Tibial nerve (tissue), 4 donors: ENCODE data around the gene MYOM3. TPM values are rescaled to one million over a fixed set of nuclear protein-coding genes. Genes with fewer than 3 reads are reported as not detected.
A peak's percentile ranks its signal among the peaks of the same experiment; 100 is the strongest.

Experiments used
- DNase-seq, 2 donors: peaks; one replicate each; pipeline ENCODE4 v3.0.0-alpha.2; 2019; ENCODE audit warnings: low spot score in 2 of 2
- H3K27ac ChIP-seq, 4 donors: fragments of 200-600 bp; sonication (generic) in 3 of 4; one replicate each; pipeline ENCODE4 v1.5.1; 2017 to 2019; ENCODE audit warnings: mild to moderate bottlenecking in 1 of 4
- H3K27me3 ChIP-seq, 2 donors: fragments of 200-600 bp; sonication (generic) in 1 of 2; one replicate each; pipeline versions ENCODE4 v1.5.1 to v1.6.0; 2017 to 2019
- H3K36me3 ChIP-seq, 3 donors: fragments of 200-600 bp; sonication (generic); one replicate each; pipeline ENCODE4 v1.5.1; 2018 to 2019
- H3K4me1 ChIP-seq, 4 donors: fragments of 200-600 bp; sonication (generic) in 3 of 4; one replicate each; pipeline ENCODE4 v1.5.1; 2017 to 2019
- H3K4me3 ChIP-seq, 4 donors: fragments of 200-600 bp; sonication (generic) in 3 of 4; one replicate each; pipeline ENCODE4 v1.5.1; 2017 to 2019; ENCODE audit warnings: mild to moderate bottlenecking in 1 of 4, moderate library complexity in 1 of 4
- H3K9me3 ChIP-seq, 4 donors: fragments of 200-600 bp; sonication (generic) in 3 of 4; one replicate each; pipeline ENCODE4 v1.5.1; 2017 to 2019
- EP300 ChIP-seq, 2 donors: sonication (generic); formaldehyde crosslinking; IDR thresholded peaks; one replicate each; pipeline ENCODE4 v1.6.1; 2017; ENCODE audit warnings: antibody characterized with exemption in 2 of 2, mild to moderate bottlenecking in 1 of 2
- POLR2A ChIP-seq, 2 donors: fragments of 450-650 bp; IDR thresholded peaks; one replicate each; pipeline ENCODE4 v1.6.1; 2017; ENCODE audit warnings: antibody characterized with exemption in 2 of 2, mild to moderate bottlenecking in 2 of 2, moderate library complexity in 2 of 2
- WGBS, 2 donors: methylation state at CpG; one replicate each; pipeline ENCODE4 v1.1.5; 2018; 5-methylcytosine and 5-hydroxymethylcytosine counted together
- total RNA-seq, 4 donors: library from RNA; depleted of rRNA; stranded (reverse); fragments of >200 nt; gene quantifications; one replicate each; pipeline ENCODE4 v1.1.0, GENCODE V29; 2016
- TF ChIP-seq, protein P1 (sequence below), 5 experiments: fragments of 200-600 bp in 3 of 5; fragments of 450-650 bp in 2 of 5; sonication (generic) in 3 of 5; IDR thresholded peaks; one replicate each; pipeline ENCODE4 v1.5.1; 2016 to 2019; ENCODE audit warnings: antibody characterized with exemption in 5 of 5, mild to moderate bottlenecking in 3 of 5, moderate library complexity in 2 of 5

The MYOM3 gene
- total RNA-seq, 4 donors from 2014 or later = 0.20 to 0.60 (median 0.22) TPM; not detected in 1

DNA sequence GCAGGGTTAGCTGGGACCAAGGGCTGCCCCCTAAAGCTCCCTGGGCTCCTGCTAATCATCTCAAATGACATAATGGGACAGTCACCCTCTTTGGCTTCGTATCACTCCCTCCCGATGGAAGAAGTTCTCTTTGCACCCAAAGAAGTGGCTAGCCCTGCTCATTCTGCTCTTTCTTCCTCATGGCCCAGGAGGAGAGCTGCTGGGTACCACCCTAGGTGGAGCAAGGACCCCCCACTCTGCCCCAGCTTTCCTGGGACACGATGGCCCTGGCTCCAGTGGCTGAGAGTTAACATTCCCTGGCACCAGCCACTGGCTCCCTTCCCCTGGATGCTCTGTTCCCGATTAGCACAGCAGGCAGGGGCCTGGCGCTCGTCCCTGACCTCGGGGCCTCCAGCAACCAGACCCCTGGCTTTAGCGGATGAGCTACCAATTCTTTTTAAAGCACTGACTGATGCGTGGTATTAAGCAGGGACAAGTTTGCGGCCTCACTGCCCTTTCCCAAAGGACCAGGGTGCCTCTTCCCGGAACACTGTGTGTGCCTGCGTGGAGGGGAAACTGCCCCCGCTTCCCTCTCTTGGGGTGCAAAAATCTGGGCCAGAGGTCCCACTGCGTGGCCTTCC, 1.2 kb downstream of the MYOM3 start:
- H3K27me3 ChIP-seq = peaks cover 0 to 25% of the 10 kb centered on the region in 2 donors
- no peak for DNase-seq
- H3K36me3 ChIP-seq = no peaks in the 10 kb centered on the region
- 64 to 79% methylated on average over 11 to 14 of the region's 14 CpGs for WGBS, 2 donors
- no peak overlapping the region for H3K4me3 ChIP-seq
- H3K9me3 ChIP-seq = no peaks in the 10 kb centered on the region
- peak overlapping the region in 1 of 4 donors; percentile 38 for H3K27ac ChIP-seq
- peaks cover 0 to 12% (median 2%) of the 10 kb centered on the region in 4 donors for H3K4me1 ChIP-seq
- no peak for TF ChIP-seq POLR2A (IDR thresholded peaks at IDR 0.05)
- TF ChIP-seq, protein P1, sequence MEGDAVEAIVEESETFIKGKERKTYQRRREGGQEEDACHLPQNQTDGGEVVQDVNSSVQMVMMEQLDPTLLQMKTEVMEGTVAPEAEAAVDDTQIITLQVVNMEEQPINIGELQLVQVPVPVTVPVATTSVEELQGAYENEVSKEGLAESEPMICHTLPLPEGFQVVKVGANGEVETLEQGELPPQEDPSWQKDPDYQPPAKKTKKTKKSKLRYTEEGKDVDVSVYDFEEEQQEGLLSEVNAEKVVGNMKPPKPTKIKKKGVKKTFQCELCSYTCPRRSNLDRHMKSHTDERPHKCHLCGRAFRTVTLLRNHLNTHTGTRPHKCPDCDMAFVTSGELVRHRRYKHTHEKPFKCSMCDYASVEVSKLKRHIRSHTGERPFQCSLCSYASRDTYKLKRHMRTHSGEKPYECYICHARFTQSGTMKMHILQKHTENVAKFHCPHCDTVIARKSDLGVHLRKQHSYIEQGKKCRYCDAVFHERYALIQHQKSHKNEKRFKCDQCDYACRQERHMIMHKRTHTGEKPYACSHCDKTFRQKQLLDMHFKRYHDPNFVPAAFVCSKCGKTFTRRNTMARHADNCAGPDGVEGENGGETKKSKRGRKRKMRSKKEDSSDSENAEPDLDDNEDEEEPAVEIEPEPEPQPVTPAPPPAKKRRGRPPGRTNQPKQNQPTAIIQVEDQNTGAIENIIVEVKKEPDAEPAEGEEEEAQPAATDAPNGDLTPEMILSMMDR (IDR thresholded peaks at IDR 0.05) = no peak
- no peak for TF ChIP-seq EP300 (IDR thresholded peaks at IDR 0.05)

DNA sequence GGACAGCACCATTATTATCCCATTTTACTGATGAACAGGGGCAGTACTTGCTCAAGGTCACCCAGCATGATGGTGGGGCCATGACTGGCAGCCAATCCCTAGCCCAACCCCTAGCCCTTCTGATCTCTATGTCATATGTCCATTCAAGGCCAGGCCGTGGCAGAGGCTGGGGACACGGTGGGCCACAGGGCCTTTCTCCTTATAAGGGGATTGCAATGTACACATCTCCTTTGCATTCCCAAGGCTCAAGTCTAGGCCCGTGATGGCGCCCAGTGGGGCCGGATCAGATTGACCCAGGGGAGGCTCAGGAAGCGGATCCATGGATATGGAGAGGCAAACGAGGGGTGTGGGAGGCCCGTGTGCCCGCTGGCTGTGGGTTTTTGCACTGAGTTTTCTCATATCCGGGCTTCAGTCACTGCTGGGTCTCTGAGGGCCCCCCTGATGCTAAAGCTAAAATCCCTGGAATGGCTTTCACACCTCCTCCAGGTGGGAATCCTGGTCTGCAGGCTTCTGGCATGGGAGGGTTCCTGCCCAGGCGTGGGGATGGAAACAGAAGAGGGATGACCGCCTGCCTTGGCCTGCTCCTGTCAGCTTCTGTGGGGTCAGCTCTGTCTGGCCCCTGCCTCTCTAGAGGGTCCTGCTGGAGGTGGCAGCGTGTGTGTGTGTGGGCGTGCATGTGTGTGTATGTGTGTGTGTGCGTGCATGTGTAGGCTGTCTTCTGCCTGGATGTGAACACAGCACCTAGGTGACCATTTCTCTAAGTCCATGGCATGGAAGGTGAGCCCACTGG, 2.1 kb downstream of the MYOM3 start:
- no peaks in the 10 kb centered on the region for H3K36me3 ChIP-seq
- H3K9me3 ChIP-seq = no peaks in the 10 kb centered on the region
- H3K27me3 ChIP-seq = peaks cover 0 to 19% of the 10 kb centered on the region in 2 donors
- DNase-seq = no peak
- TF ChIP-seq EP300 (IDR thresholded peaks at IDR 0.05) (no peak), POLR2A (IDR thresholded peaks at IDR 0.05) (no peak)
- TF ChIP-seq, protein P1 (IDR thresholded peaks at IDR 0.05) = no peak
- H3K4me1 ChIP-seq = peaks cover 0 to 12% (median 2%) of the 10 kb centered on the region in 4 donors
- H3K4me3 ChIP-seq = no peak overlapping the region
- H3K27ac ChIP-seq = no peak overlapping the region
- WGBS, 2 donors = 91 to 93% methylated on average over 12 to 14 of the region's 15 CpGs

GRCh38 chr1:24109166-24109483, 2.8 kb downstream of the MYOM3 start:
- Histone ChIP-seq H3K9me3 (no peaks in the 10 kb centered on the region), H3K4me1 (peaks cover 0 to 12% (median 2%) of the 10 kb centered on the region in 4 donors), H3K4me3 (no peak overlapping the region), H3K27ac (peak overlapping the region in 1 of 4 donors; percentile 54), H3K36me3 (no peaks in the 10 kb centered on the region), H3K27me3 (peaks cover 0 to 17% of the 10 kb centered on the region in 2 donors)
- no peak for DNase-seq
- WGBS, 2 donors = 81 to 86% methylated on average over 1 of the region's 1 CpG
- TF ChIP-seq, protein P1 (IDR thresholded peaks at IDR 0.05) = no peak

DNA sequence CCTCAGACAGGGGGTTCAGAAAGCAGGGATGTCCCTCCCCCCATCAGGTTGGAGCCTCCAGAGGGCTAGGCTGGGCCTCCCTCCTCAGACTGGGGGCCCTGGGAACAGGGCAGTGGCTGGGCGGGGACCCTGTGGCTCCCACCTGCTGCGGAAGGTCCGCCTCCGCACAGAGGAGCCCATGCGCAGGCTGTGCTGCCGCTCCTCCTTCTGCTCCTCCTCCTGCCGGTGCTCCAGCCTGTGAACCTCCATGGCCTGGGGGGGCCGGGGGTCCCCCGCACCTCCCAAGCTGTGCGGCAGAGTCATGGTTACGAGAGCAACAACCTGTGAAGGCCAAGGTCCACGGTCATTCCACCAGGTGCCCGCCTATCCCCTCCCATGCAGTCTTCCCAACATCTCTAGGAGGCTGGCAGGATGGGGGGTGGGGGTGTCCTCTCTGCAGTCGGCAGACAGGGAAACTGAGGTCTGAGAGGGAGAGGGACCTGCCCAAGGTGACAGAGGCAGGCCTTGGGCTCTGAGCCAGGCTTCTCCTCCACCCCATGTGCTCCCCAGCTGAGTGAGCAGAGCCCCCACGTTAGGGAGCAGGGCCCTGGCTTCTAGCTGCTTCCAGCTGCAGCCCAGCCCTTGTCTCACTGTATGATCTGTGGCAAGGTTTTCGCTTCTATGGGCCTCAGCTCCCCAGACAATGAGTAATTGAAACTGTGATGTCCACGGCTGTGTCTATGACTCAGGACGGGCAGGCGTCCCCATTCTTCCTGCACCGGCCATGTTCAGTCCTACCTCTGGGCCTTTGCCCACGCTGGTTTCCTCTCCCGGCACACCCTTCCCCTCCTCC, 3.4 kb downstream of the MYOM3 start:
- TF ChIP-seq POLR2A (IDR thresholded peaks at IDR 0.05) (no peak), EP300 (IDR thresholded peaks at IDR 0.05) (no peak)
- TF ChIP-seq, protein P1 (IDR thresholded peaks at IDR 0.05) = no peak
- no peak for DNase-seq
- no peak overlapping the region for H3K4me3 ChIP-seq
- no peaks in the 10 kb centered on the region for H3K36me3 ChIP-seq
- no peaks in the 10 kb centered on the region for H3K9me3 ChIP-seq
- peak overlapping the region in 1 of 4 donors; percentile 54 for H3K27ac ChIP-seq
- WGBS, 2 donors = 76 to 78% methylated on average over 17 to 22 of the region's 22 CpGs
- peaks cover 0 to 11% of the 10 kb centered on the region in 2 donors for H3K27me3 ChIP-seq
- H3K4me1 ChIP-seq = peaks cover 0 to 12% (median 2%) of the 10 kb centered on the region in 4 donors
